Tibial nerve (tissue), 4 donors: ENCODE measurements around the gene RRM2. TPM values are rescaled to one million over a fixed set of nuclear protein-coding genes. Genes with fewer than 3 reads are reported as not detected.

Source experiments
- DNase-seq, 2 donors: peaks; one replicate each; pipeline ENCODE4 v3.0.0-alpha.2; 2019; ENCODE audit warnings: low spot score in 2 of 2
- H3K27ac ChIP-seq, 4 donors: fragments of 200-600 bp; sonication (generic) in 3 of 4; one replicate each; pipeline ENCODE4 v1.5.1; 2017 to 2019; ENCODE audit warnings: mild to moderate bottlenecking in 1 of 4
- H3K27me3 ChIP-seq, 2 donors: fragments of 200-600 bp; sonication (generic) in 1 of 2; one replicate each; pipeline versions ENCODE4 v1.5.1 to v1.6.0; 2017 to 2019
- H3K36me3 ChIP-seq, 3 donors: fragments of 200-600 bp; sonication (generic); one replicate each; pipeline ENCODE4 v1.5.1; 2018 to 2019
- H3K4me1 ChIP-seq, 4 donors: fragments of 200-600 bp; sonication (generic) in 3 of 4; one replicate each; pipeline ENCODE4 v1.5.1; 2017 to 2019
- H3K4me3 ChIP-seq, 4 donors: fragments of 200-600 bp; sonication (generic) in 3 of 4; one replicate each; pipeline ENCODE4 v1.5.1; 2017 to 2019; ENCODE audit warnings: mild to moderate bottlenecking in 1 of 4, moderate library complexity in 1 of 4
- H3K9me3 ChIP-seq, 4 donors: fragments of 200-600 bp; sonication (generic) in 3 of 4; one replicate each; pipeline ENCODE4 v1.5.1; 2017 to 2019
- CTCF ChIP-seq, 5 experiments: fragments of 200-600 bp in 3 of 5; fragments of 450-650 bp in 2 of 5; sonication (generic) in 3 of 5; IDR thresholded peaks; one replicate each; pipeline ENCODE4 v1.5.1; 2016 to 2019; ENCODE audit warnings: antibody characterized with exemption in 5 of 5, mild to moderate bottlenecking in 3 of 5, moderate library complexity in 2 of 5
- EP300 ChIP-seq, 2 donors: sonication (generic); formaldehyde crosslinking; IDR thresholded peaks; one replicate each; pipeline ENCODE4 v1.6.1; 2017; ENCODE audit warnings: antibody characterized with exemption in 2 of 2, mild to moderate bottlenecking in 1 of 2
- POLR2A ChIP-seq, 2 donors: fragments of 450-650 bp; IDR thresholded peaks; one replicate each; pipeline ENCODE4 v1.6.1; 2017; ENCODE audit warnings: antibody characterized with exemption in 2 of 2, mild to moderate bottlenecking in 2 of 2, moderate library complexity in 2 of 2
- WGBS, 2 donors: methylation state at CpG; one replicate each; pipeline ENCODE4 v1.1.5; 2018; 5-methylcytosine and 5-hydroxymethylcytosine counted together
- total RNA-seq, 4 donors: library from RNA; depleted of rRNA; stranded (reverse); fragments of >200 nt; gene quantifications; one replicate each; pipeline ENCODE4 v1.1.0, GENCODE V29; 2016

Gene RRM2
- under 1 TPM in 2 of 4 donors, not detected in 2; 0.59 to 0.60 TPM for total RNA-seq

GRCh38 chr2:10122500-10123280 lies at the start of gene RRM2:
RRM2 (plus strand) TSS chr2:10122739; CDS start chr2:10122799, 60 bp downstream.
- peak; percentile 81 to 85 for DNase-seq
- H3K4me1 ChIP-seq, result peaks cover 4 to 44% (median 22%) of the 10 kb centered on the region in 4 donors
- peak within 1 kb of the TSS in 1 of 4 donors; percentile 57 for H3K27ac ChIP-seq
- H3K9me3 ChIP-seq, result no peaks in the 10 kb centered on the region
- H3K27me3 ChIP-seq, result peaks cover 0 to 18% of the 10 kb centered on the region in 2 donors
- peak within 1 kb of the TSS; percentile 45 to 69 (median 50) for H3K4me3 ChIP-seq
- 0 to 1% methylated on average over 43 to 60 of the region's 81 CpGs for WGBS, 2 donors
- H3K36me3 ChIP-seq, result no peaks in the 10 kb centered on the region
- TF ChIP-seq EP300 (IDR thresholded peaks at IDR 0.05) (peak in 1 of 2 donors; percentile 53), POLR2A (IDR thresholded peaks at IDR 0.05) (no peak), CTCF (IDR thresholded peaks at IDR 0.05) (peak in 2 of 5 experiments; percentile 10 to 25)

GRCh38 chr2:10073706-10074105 lies 48.8 kb upstream of the RRM2 start:
- 53 to 62% methylated on average over 8 of the region's 8 CpGs for WGBS, 2 donors
- no peak overlapping the region for H3K27ac ChIP-seq

GRCh38 chr2:10075101-10075500 lies 47.4 kb upstream of the RRM2 start:
- H3K27me3 ChIP-seq, result peaks cover 0 to 5% of the 10 kb centered on the region in 2 donors
- DNase-seq, result no peak
- H3K36me3 ChIP-seq, result no peaks in the 10 kb centered on the region
- 80 to 82% methylated on average over 13 of the region's 13 CpGs for WGBS, 2 donors
- H3K27ac ChIP-seq, result no peak overlapping the region
- no peaks in the 10 kb centered on the region for H3K9me3 ChIP-seq
- no peak for TF ChIP-seq CTCF (IDR thresholded peaks at IDR 0.05)
- no peak for TF ChIP-seq POLR2A (IDR thresholded peaks at IDR 0.05)
- TF ChIP-seq EP300 (IDR thresholded peaks at IDR 0.05), result no peak
- H3K4me3 ChIP-seq, result no peak overlapping the region
- peaks cover 0 to 36% (median 8%) of the 10 kb centered on the region in 4 donors for H3K4me1 ChIP-seq

More at GRCh38 chr2:10073706-10074105, 48.8 kb upstream of the RRM2 start:
- H3K4me3 ChIP-seq, result no peak overlapping the region
- no peaks in the 10 kb centered on the region for H3K9me3 ChIP-seq
- peaks cover 0 to 5% of the 10 kb centered on the region in 2 donors for H3K27me3 ChIP-seq
- no peaks in the 10 kb centered on the region for H3K36me3 ChIP-seq
- DNase-seq, result no peak
- TF ChIP-seq EP300 (IDR thresholded peaks at IDR 0.05) (no peak), POLR2A (IDR thresholded peaks at IDR 0.05) (no peak), CTCF (IDR thresholded peaks at IDR 0.05) (no peak)
- peaks cover 0 to 26% (median 6%) of the 10 kb centered on the region in 4 donors for H3K4me1 ChIP-seq

- peaks cover 0 to 41% (median 10%) of the 10 kb centered on the region in 4 donors for H3K4me1 ChIP-seq
- no peak overlapping the region for H3K27ac ChIP-seq
- no peak overlapping the region for H3K4me3 ChIP-seq
- H3K9me3 ChIP-seq, result no peaks in the 10 kb centered on the region
- 82 to 87% methylated on average over 9 of the region's 9 CpGs for WGBS, 2 donors
- no peaks in the 10 kb centered on the region for H3K36me3 ChIP-seq
- no peak for TF ChIP-seq POLR2A (IDR thresholded peaks at IDR 0.05)
- no peak for TF ChIP-seq EP300 (IDR thresholded peaks at IDR 0.05)
- TF ChIP-seq CTCF (IDR thresholded peaks at IDR 0.05), result no peak
- peaks cover 0 to 10% of the 10 kb centered on the region in 2 donors for H3K27me3 ChIP-seq
- DNase-seq, result no peak
Measured at GRCh38 chr2:10075571-10076209, 46.8 kb upstream of the RRM2 start.

- H3K27me3 ChIP-seq, result peaks cover 0 to 18% of the 10 kb centered on the region in 2 donors
- no peak overlapping the region for H3K27ac ChIP-seq
- 83 to 87% methylated on average over 13 of the region's 13 CpGs for WGBS, 2 donors
- peaks cover 0 to 46% (median 12%) of the 10 kb centered on the region in 4 donors for H3K4me1 ChIP-seq
- H3K9me3 ChIP-seq, result no peaks in the 10 kb centered on the region
- TF ChIP-seq EP300 (IDR thresholded peaks at IDR 0.05) (no peak), POLR2A (IDR thresholded peaks at IDR 0.05) (no peak), CTCF (IDR thresholded peaks at IDR 0.05) (no peak)
- no peak overlapping the region for H3K4me3 ChIP-seq
- no peaks in the 10 kb centered on the region for H3K36me3 ChIP-seq
- DNase-seq, result no peak
Measured at GRCh38 chr2:10076511-10076910, 46.0 kb upstream of the RRM2 start.
